ENCODE results near the gene EVL.

DNA sequence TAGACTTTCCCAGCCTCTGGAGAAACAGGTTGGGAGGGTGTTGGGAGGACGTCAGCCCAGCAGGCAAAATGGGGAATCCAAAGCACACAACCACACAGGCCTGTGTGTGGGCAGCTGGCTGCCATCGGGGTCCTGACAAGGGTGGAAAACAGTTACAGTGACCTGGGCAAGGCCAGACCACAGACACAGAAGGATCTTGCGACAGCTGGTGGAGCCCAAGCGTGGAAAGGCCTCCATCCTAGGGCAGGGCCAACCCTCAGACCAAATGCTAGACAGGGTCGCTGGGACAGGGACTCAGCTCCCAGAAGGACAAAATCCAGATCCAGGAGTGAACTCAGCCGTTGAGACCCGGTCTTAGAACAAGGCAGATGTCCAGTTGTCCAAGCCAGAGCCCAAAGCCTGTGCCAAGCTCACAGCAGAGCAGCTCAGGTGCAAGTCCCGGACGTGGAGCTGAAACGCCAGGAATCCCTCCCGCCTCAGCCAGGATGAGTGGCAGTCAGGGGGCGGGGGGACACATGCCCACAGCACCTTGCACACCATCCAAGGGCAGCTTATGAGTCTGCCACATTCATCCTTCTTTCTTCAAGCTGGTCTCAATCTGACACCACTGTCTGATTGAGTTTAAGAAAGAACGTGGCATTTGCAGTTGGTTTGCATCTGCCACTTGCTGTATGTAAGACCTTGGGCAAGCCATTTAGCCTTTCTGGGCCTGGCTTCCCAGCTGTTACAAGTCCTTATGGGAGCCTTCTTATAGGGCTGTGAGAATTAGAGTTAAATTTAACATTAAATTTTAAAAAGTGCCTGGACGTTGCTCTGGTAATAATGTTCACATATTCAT lies 56.6 kb downstream of the EVL start:
- TF ChIP-seq NFRKB (IDR thresholded peaks at IDR 0.05) (no peak), ELF4 (IDR thresholded peaks at IDR 0.05) (no peak), FOXA1 (IDR thresholded peaks at IDR 0.05) (no peak), FOXM1 (IDR thresholded peaks at IDR 0.05; ENCODE audit: borderline replicate concordance) (no peak), ZNF384 (IDR thresholded peaks at IDR 0.05) (no peak)
